Measurements from ENCODE around the gene NAGPA.
A peak's percentile ranks its signal among the peaks of the same experiment; 100 is the strongest.

Gene NAGPA

DNA sequence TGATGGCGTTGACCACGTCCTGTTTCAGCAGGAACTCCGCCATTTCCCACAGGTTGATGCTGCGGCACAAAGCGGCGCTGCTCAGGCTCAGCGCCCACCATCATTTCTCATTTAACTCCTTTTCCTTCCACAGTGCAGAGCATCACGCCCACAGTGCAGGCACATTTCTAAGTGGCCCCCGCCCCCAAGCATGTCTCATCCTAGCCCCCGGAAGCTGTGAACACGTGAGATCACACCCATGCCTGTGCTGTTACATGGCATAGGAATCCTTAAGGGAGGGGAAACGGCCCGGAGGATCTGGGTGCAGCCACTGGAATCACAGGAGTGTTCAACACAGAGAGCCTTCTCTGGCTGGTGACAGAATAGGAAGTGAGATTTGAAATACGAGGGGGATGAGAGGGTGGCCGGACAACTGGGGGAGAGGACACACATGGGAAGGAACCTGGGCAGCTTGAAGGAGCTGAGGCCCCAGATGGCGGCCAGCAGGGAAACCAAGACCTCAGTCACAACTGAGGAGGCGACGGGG, 4.7 kb downstream of the NAGPA start:
- DNase-seq (ENCODE audit: low spot score in 2 of 2) = no peak
- H3K4me3 ChIP-seq = no peak overlapping the region
- in situ Hi-C loops (cut with MboI; ENCODE audit: low sequenced_read_pairs) = no loop called here
- H3K4me1 ChIP-seq = peaks cover 4% of the 10 kb centered on the region
- no peaks in the 10 kb centered on the region for H3K27me3 ChIP-seq (ENCODE audit: low read depth)
- no peaks in the 10 kb centered on the region for H3K36me3 ChIP-seq (replicated peaks)
- no peaks in the 10 kb centered on the region for H3K9me3 ChIP-seq

DNA sequence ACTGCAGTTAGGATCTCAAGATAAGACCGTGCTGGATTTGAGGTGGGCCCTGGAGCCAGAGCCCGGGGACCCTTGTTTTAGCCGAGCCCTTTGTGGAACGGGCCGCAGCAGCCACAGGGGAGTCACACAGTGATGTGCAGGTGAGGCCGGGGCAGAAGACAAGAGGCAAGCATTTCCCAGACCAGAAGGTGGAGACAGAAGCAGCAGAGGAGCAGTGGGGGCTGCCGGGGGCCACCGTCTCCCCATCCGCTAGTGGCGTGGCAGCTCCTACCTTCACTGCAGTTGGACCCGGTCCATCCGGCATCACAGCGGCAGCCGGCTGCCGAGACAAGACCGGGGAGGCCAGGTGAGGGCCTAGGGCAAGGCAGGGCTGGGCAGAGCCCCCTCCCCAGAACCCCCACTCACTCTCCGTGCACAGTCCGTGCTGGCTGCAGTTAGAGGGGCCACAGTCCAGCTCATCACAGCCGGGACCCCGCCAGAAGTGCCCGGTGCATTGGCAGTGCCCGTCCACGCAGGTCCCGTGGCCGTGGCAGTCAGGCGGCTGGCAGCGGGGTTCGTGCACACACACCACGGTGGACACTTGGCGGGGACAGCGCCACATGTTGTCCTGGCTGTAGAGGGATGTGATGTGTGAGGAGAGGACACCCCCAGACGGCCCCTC, 6.0 kb downstream of the NAGPA start:
- Histone ChIP-seq H3K4me1 (peaks cover 2% of the 10 kb centered on the region; the same call in 1 of the 2 replicates), H3K27me3 (ENCODE audit: low read depth) (no peaks in the 10 kb centered on the region), H3K9me3 (no peaks in the 10 kb centered on the region), H3K4me3 (no peak overlapping the region), H3K36me3 (replicated peaks) (no peaks in the 10 kb centered on the region)
- in situ Hi-C loops (cut with MboI; ENCODE audit: low sequenced_read_pairs) = no loop called here
- DNase-seq (ENCODE audit: low spot score in 2 of 2) = no peak

DNA sequence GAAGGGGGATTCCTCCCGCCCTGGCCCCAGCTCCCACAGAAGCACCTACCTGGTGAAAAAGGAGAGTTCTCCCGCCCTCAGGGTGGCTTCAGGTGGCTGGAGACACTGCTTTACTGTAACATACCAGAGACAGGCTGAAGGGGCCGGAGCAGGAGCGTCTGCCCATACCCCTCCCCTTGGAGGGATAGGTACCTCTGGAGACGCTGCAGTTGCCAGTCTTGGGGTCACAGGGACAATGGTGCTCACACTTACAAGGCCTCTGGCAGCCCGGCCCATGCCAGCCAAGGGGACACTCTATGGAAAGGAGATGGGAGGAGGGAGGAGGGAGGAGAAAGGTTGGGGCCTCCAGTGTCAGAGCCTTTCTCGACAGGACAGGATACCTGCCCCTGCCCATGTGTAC, 6.6 kb downstream of the NAGPA start:
- no peak for DNase-seq (ENCODE audit: low spot score in 2 of 2)
- Histone ChIP-seq H3K36me3 (replicated peaks) (no peaks in the 10 kb centered on the region), H3K27me3 (ENCODE audit: low read depth) (no peaks in the 10 kb centered on the region), H3K4me3 (no peak overlapping the region), H3K9me3 (no peaks in the 10 kb centered on the region), H3K4me1 (no peaks in the 10 kb centered on the region)
- in situ Hi-C loops (cut with MboI; ENCODE audit: low sequenced_read_pairs) = no loop called here

DNA sequence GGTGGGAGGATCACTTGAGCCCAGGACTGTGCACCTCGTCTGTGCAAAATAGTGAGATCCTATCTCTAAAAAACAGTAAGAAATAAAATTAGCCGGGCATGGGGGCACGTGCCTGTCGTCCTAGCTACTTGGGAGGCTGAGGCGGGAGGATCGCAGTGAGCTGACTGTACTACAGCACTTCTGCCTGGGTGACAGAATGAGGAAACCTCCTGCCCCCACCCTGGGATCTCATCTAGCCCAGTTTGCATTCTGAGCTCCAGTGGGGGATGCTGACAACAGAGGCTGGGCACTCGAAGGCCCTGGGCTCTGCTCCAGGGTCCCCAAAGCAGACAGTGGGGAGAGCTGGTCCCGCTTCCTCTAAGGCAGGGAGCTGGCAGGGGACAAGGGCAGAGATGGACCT, 7.1 kb downstream of the NAGPA start:
- in situ Hi-C loops (cut with MboI; ENCODE audit: low sequenced_read_pairs) = no loop called here
- no peaks in the 10 kb centered on the region for H3K4me1 ChIP-seq
- H3K4me3 ChIP-seq = no peak overlapping the region
- DNase-seq (ENCODE audit: low spot score in 2 of 2) = no peak
- no peaks in the 10 kb centered on the region for H3K27me3 ChIP-seq (ENCODE audit: low read depth)
- H3K36me3 ChIP-seq (replicated peaks) = no peaks in the 10 kb centered on the region
- H3K9me3 ChIP-seq = no peaks in the 10 kb centered on the region

DNA sequence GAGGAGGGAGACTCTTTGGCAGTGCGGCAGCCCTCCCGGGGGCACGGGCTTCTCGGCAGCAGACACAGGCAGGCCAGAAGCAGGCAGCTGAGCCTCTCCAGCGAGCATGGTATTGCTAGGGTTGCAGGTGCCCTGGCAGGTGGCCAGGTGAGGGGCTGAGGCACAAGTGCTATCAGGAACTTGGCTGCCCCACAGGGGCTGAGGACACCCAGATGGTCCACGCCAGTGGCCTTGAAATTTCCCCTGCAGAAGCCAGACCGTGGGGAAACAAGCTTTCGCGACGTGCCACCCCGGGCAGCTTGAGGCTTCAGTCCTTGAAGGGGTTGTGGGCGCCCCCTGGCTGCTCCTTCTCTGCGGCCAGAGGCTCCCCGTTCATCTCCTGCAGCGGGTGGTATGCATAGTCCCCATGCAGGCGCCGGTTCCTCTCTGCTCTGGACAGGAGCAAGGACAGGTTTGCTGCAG, 8.5 kb downstream of the NAGPA start:
- Histone ChIP-seq H3K27me3 (ENCODE audit: low read depth) (no peaks in the 10 kb centered on the region), H3K36me3 (replicated peaks) (no peaks in the 10 kb centered on the region), H3K9me3 (no peaks in the 10 kb centered on the region), H3K4me1 (no peaks in the 10 kb centered on the region), H3K4me3 (no peak overlapping the region)
- peak in 1 of 2 experiments; percentile 43 for DNase-seq (ENCODE audit: low spot score in 2 of 2)
- in situ Hi-C loops (cut with MboI; ENCODE audit: low sequenced_read_pairs) = no loop called here

DNA sequence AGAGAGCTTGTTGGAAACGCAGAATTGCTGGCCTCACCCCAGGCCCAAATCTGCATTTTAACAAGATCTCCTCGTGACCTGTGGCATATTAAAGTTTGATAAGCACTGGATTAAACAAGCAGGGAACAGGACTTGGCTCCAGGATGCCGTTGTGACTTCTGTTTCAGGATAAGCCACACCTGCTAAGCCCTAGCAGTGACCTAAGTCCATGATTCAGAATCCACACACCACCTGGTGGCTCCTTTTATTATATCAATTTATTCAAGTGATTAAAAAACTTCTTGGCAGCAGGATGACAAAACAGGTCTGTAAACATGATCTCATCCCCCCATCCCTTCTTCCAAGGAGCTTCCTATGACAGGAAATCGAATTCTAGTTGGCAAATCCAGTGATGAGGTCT, 9.1 kb downstream of the NAGPA start:
- in situ Hi-C loops (cut with MboI; ENCODE audit: low sequenced_read_pairs) = no loop called here
- Histone ChIP-seq H3K4me3 (no peak overlapping the region), H3K9me3 (no peaks in the 10 kb centered on the region), H3K36me3 (replicated peaks) (no peaks in the 10 kb centered on the region), H3K4me1 (no peaks in the 10 kb centered on the region), H3K27me3 (ENCODE audit: low read depth) (no peaks in the 10 kb centered on the region)
- DNase-seq (ENCODE audit: low spot score in 2 of 2) = no peak

DNA sequence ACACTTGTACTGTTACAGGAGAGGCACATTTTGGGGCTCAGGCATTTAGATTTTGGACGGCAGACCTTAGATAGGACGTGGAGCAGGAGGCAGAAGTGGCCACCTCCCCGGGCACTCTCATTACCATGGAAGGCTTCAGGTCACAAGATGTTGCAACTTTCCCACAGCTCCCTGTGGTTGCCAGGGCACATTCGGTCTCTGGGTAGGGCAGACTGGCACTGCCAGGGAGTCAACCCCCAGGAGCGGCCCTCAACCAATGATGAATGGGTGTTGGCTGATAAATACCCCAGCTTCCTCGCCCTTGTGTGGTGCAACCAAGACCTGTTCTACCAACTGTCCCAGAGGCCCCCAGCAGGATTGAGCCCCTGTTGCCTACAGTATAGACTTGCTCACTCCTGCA, 11.2 kb downstream of the NAGPA start:
- H3K36me3 ChIP-seq (replicated peaks) = no peaks in the 10 kb centered on the region
- no peak for DNase-seq (ENCODE audit: low spot score in 2 of 2)

DNA sequence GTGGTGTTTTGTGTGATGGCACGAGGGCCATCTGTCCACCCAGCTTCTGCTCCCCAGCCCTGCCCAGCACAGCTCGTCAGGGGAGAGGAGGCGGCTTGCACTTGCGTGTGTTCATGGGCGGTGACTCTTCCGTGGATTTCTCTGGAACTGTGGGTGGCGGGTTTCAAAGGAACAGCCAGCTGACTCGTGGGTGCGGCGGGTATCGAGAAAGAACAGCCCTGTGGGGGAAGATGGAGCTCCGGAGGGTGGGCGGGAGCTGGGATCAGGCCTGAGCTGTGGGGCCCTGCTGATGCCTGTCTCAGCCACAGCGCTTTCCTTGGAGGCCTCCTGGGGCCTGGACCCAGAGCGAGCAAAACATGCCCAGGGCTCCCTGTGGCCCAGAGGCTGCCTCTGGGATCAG, 13.2 kb downstream of the NAGPA start:
- H3K36me3 ChIP-seq (replicated peaks) = no peaks in the 10 kb centered on the region
- in situ Hi-C loops (cut with MboI; ENCODE audit: low sequenced_read_pairs) = no loop called here
- no peaks in the 10 kb centered on the region for H3K9me3 ChIP-seq
- no peak overlapping the region for H3K4me3 ChIP-seq
- DNase-seq (ENCODE audit: low spot score in 2 of 2) = no peak
- H3K27me3 ChIP-seq (ENCODE audit: low read depth) = no peaks in the 10 kb centered on the region
- no peaks in the 10 kb centered on the region for H3K4me1 ChIP-seq

More for the DNA sequence above, 11.2 kb downstream of the NAGPA start:
- Histone ChIP-seq H3K9me3 (no peaks in the 10 kb centered on the region), H3K4me1 (no peaks in the 10 kb centered on the region), H3K4me3 (no peak overlapping the region), H3K27me3 (ENCODE audit: low read depth) (no peaks in the 10 kb centered on the region)
- in situ Hi-C loops (cut with MboI; ENCODE audit: low sequenced_read_pairs) = no loop called here

DNA sequence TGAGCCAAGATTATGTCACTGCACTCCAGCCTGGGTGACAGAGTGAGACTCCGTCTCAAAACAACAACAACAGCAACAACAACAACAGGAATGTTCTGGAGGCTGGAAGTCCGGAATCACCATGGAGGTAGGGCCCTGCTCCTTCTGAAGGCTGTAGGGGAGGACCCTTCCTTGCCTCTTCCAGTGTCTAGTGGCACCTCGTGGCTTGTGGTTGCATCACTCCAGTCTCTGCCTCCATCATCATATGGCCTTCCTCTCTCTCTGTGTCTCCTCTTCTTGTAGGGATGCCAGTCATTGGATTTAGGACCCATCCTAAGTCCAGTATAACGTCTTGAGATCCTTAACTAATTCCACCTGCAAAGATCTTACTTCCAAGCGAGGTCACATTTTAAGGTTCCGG, 14.0 kb downstream of the NAGPA start:
- no peaks in the 10 kb centered on the region for H3K27me3 ChIP-seq (ENCODE audit: low read depth)
- H3K9me3 ChIP-seq = no peaks in the 10 kb centered on the region
- in situ Hi-C loops (cut with MboI; ENCODE audit: low sequenced_read_pairs) = no loop called here
- no peak for DNase-seq (ENCODE audit: low spot score in 2 of 2)
- H3K36me3 ChIP-seq (replicated peaks) = no peaks in the 10 kb centered on the region
- H3K4me1 ChIP-seq = no peaks in the 10 kb centered on the region
- H3K4me3 ChIP-seq = no peak overlapping the region

DNA sequence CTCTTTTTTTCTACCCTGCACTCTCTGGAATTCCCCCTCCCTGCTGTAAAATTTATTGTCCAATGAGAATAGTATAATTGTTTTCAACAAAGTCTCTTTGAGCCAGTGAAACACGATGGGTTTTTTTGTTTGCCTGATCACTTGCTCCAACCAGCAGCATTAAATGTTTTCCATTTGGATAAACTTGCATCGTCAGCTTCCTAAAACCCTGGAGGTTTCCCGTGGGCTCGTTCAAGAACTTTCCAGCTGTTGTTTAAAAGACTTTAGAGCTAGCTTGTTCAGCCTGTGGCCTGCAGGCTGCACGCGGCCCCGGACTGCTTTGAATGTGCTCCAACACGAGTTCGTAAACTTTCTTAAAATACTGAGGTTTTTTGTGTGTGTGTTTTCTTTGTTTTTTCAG, 14.9 kb downstream of the NAGPA start:
- no peaks in the 10 kb centered on the region for H3K4me1 ChIP-seq
- no peaks in the 10 kb centered on the region for H3K9me3 ChIP-seq
- no peak for DNase-seq (ENCODE audit: low spot score in 2 of 2)
- H3K4me3 ChIP-seq = no peak overlapping the region
- no peaks in the 10 kb centered on the region for H3K27me3 ChIP-seq (ENCODE audit: low read depth)
- no peaks in the 10 kb centered on the region for H3K36me3 ChIP-seq (replicated peaks)
- in situ Hi-C loops (cut with MboI; ENCODE audit: low sequenced_read_pairs) = no loop called here

DNA sequence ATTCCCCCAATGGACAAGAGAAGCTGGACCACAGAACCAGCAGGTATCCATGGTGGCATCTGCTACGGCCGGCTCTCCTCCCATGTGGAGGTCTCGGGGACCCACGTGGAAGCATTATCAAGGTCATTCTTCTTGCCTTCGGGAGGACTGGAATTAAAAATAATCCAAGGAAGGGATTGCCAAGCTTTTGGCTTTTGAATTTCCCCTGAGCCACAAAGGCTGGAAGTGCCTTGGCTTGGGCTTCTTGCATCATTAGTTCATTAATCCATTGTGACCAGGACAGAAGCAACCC, 16.1 kb downstream of the NAGPA start:
- H3K36me3 ChIP-seq (replicated peaks) = no peaks in the 10 kb centered on the region
- no peaks in the 10 kb centered on the region for H3K4me1 ChIP-seq
- no peak overlapping the region for H3K4me3 ChIP-seq
- no peaks in the 10 kb centered on the region for H3K27me3 ChIP-seq (ENCODE audit: low read depth)
- in situ Hi-C loops (cut with MboI; ENCODE audit: low sequenced_read_pairs) = no loop called here
- H3K9me3 ChIP-seq = no peaks in the 10 kb centered on the region
- DNase-seq (ENCODE audit: low spot score in 2 of 2) = no peak

DNA sequence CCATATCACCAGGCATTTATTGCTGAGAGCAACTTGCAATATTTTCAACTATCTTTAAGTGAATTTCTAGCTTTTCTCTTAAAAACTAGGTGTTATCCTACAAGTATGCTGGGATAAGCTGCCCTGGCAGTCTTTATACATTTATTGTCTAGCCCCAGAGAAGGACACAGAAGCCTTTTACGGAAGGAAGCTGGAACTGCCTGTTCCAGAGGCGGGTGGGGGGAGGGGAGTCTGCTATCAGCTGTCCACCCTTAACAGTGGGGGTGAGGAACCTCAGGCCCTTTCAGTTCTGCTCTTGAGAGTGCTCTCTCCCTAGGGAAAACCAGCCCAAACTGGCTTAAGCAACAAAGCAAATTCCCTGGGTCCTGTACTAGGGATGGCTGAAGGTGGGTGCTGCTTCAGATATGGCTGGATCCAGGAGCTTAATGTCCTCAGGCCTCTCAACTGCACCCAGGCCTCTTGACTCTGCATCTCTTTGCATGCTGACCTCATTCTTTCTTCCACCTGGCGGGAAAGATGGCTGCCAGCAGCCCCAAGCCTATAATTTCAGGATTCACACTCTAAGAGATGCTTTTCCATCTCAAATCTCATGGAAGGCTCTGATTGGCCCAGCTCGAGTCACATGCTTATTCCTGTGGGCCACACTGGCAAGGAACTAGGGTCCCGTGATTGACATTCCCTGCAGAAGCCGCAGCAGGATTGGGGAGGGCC, 16.6 kb downstream of the NAGPA start:
- DNase-seq (ENCODE audit: low spot score in 2 of 2) = no peak
- no peak overlapping the region for H3K4me3 ChIP-seq
- H3K9me3 ChIP-seq = no peaks in the 10 kb centered on the region
- no peaks in the 10 kb centered on the region for H3K27me3 ChIP-seq (ENCODE audit: low read depth)
- no peaks in the 10 kb centered on the region for H3K4me1 ChIP-seq
- H3K36me3 ChIP-seq (replicated peaks) = no peaks in the 10 kb centered on the region
- in situ Hi-C loops (cut with MboI; ENCODE audit: low sequenced_read_pairs) = no loop called here

DNA sequence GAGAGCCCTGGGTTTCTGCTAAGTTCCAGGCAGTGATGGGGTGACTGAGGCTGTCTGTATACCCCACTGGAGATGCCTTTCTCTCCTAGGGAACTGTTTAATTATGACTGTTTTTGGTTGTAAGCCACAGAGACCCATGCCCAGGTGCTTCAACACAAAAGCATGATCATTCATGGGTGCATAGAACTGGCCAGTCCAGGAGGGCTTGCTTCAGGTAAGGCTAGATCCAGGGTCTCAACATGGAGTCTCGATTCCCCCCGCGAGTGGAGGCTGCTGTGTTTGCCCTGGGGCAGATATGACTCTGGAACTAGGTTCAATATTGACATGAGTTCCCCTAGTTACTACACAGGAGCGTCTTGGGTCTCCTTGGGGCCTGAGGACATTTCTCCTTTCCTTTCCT, 17.8 kb downstream of the NAGPA start:
- 0 out of 2 replicates have a peak, but pooled peaks cover 2% of the 10 kb centered on the region for H3K27me3 ChIP-seq (ENCODE audit: low read depth)
- in situ Hi-C loops (cut with MboI; ENCODE audit: low sequenced_read_pairs) = no loop called here

DNA sequence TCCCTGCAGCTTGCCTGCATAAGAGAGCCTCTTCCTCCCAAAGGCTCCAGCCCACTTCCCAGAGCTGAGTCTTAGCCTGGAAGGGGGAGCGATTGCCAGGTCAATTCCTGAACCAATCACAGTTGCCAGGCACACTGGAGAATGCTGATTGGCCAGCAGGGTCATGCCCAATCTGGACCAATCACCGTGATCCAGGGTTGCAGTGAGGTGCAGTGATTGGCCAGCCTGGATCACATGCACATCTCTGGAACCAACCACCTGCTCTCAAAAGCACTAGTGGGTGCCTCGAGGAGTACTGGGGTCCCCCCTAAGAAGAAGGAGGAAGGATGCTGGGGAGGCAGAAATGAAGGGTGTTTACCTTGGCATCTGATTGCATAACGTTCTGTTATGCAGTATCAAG, 18.4 kb downstream of the NAGPA start:
- Histone ChIP-seq H3K27me3 (ENCODE audit: low read depth) (0 out of 2 replicates have a peak, but pooled peaks cover 2% of the 10 kb centered on the region), H3K4me3 (no peak overlapping the region), H3K36me3 (replicated peaks) (no peaks in the 10 kb centered on the region), H3K4me1 (no peaks in the 10 kb centered on the region), H3K9me3 (no peaks in the 10 kb centered on the region)
- DNase-seq (ENCODE audit: low spot score in 2 of 2) = peak in 1 of 2 experiments; percentile 24
- in situ Hi-C loops (cut with MboI; ENCODE audit: low sequenced_read_pairs) = no loop called here

More for the DNA sequence above, 17.8 kb downstream of the NAGPA start:
- H3K36me3 ChIP-seq (replicated peaks) = no peaks in the 10 kb centered on the region
- no peak overlapping the region for H3K4me3 ChIP-seq
- no peak for DNase-seq (ENCODE audit: low spot score in 2 of 2)
- H3K9me3 ChIP-seq = no peaks in the 10 kb centered on the region
- H3K4me1 ChIP-seq = no peaks in the 10 kb centered on the region

Measured in HAP-1 (cell line).